ENCODE measurements around the gene CCDC28A. TPM values are rescaled to one million over a fixed set of nuclear protein-coding genes. Genes with fewer than 3 reads are reported as not detected.

Gene CCDC28A
- polyA plus RNA-seq, 2 of the 4 experiments (the other 2 are of a cell fraction) = 9.0 to 23.0 TPM

GRCh38 chr6:138815797-138816528, 42.4 kb downstream of the CCDC28A start:
- ChIA-PET CTCF (interaction anchor here (0.7 to 3.9 kb wide), 13 partner anchors 10 to 701 kb away, joined by 3 to 33 read pairs (median 4); partner anchors contain the start of gene REPS1), POLR2A (no interaction called here)
- H3K27ac ChIP-seq = no peak overlapping the region
- no peaks in the 10 kb centered on the region for H3K4me1 ChIP-seq
- H3K4me2 ChIP-seq = no peak overlapping the region
- H3K9me3 ChIP-seq = no peaks in the 10 kb centered on the region
- DNase-seq (ENCODE audit: low read depth in 1 of 2, low spot score in 1 of 2) (peak; percentile 33 to 54), FAIRE-seq (no peak), ATAC-seq (peak; percentile 74 to 93)
- TF ChIP-seq CTCF (IDR thresholded peaks at IDR 0.05) = peak; percentile 67
- peak; percentile 73 to 78 for TF ChIP-seq RAD21 (conservative IDR thresholded peaks at IDR 0.05 in 1 of 2, IDR thresholded peaks at IDR 0.05 in 1 of 2)
- TF ChIP-seq MAFK (IDR thresholded peaks at IDR 0.05; ENCODE audit: partially characterized antibody) = no peak
- TF ChIP-seq NR3C1 (IDR thresholded peaks at IDR 0.05) = no peak
- peak; percentile 60 for TF ChIP-seq SMC3 (IDR thresholded peaks at IDR 0.05)
- WGBS (ENCODE audit: missing lambda C conversion rate) = 38% methylated on average over 4 of the region's 4 CpGs
- H3K4me3 ChIP-seq = no peak overlapping the region

GRCh38 chr6:138817799-138818198, 44.2 kb downstream of the CCDC28A start:
- CTCF ChIA-PET = interaction anchor here (1.0 kb wide), 1 partner anchor 538 kb away, joined by 4 read pairs; no protein-coding TSS in a partner anchor
- Histone ChIP-seq H3K4me2 (no peak overlapping the region), H3K4me3 (no peak overlapping the region), H3K9me3 (no peaks in the 10 kb centered on the region), H3K27ac (no peak overlapping the region), H3K4me1 (no peaks in the 10 kb centered on the region)
- ATAC-seq (no peak), DNase-seq (ENCODE audit: low read depth in 1 of 2, low spot score in 1 of 2) (no peak), FAIRE-seq (no peak)
- TF ChIP-seq ESRRA (IDR thresholded peaks at IDR 0.05; ENCODE audit: borderline replicate concordance, low read length) = no peak
- TF ChIP-seq RFX5 (IDR thresholded peaks at IDR 0.05) = no peak
- no peak for TF ChIP-seq BCL3 (IDR thresholded peaks at IDR 0.05)
- TF ChIP-seq E2F6 (IDR thresholded peaks at IDR 0.05; ENCODE audit: borderline replicate concordance, low read depth) = no peak
- no peak for TF ChIP-seq TFCP2L1 (CRISPR knock-in tag; IDR thresholded peaks at IDR 0.05)
- no peak for TF ChIP-seq KDM5A (IDR thresholded peaks at IDR 0.05)
- no peak for TF ChIP-seq FOSB (CRISPR knock-in tag; IDR thresholded peaks at IDR 0.05)
- TF ChIP-seq REST (IDR thresholded peaks at IDR 0.05) = no peak
- 82% methylated on average over 4 of the region's 4 CpGs for WGBS (ENCODE audit: missing lambda C conversion rate)
- POLR2A ChIA-PET = no interaction called here

All from A549 (cell line).